Measurements from ENCODE around the gene BLM.

- TF ChIP-seq CTCF (IDR thresholded peaks at IDR 0.05) (no peak), POLR2A (IDR thresholded peaks at IDR 0.05) (no peak), POLR2AphosphoS5 (IDR thresholded peaks at IDR 0.05) (no peak)
Measured at GRCh38 chr15:90716317-90716975, 700 bp upstream of the BLM start.

Measured in suprapubic skin (tissue), 4 donors.